ENCODE results near the gene IMMP2L. TPM values are rescaled to one million over a fixed set of nuclear protein-coding genes. Genes with fewer than 3 reads are reported as not detected.

The IMMP2L gene
- total RNA-seq, 1 donor from 2014 or later = 59.6 TPM

- Mint-ChIP-seq H3K4me3 (no peak overlapping the region), H3K27me3 (ENCODE audit: low read depth) (no peaks in the 10 kb centered on the region), H3K36me3 (no peaks in the 10 kb centered on the region), H3K4me1 (peaks cover 20% of the 10 kb centered on the region), H3K9me3 (no peaks in the 10 kb centered on the region), H3K27ac (peak overlapping the region; percentile 15)
- DNase-seq (ENCODE audit: low spot score in 2 of 2, unreplicated experiment in 2 of 2) = no peak
- TF ChIP-seq, protein P1, sequence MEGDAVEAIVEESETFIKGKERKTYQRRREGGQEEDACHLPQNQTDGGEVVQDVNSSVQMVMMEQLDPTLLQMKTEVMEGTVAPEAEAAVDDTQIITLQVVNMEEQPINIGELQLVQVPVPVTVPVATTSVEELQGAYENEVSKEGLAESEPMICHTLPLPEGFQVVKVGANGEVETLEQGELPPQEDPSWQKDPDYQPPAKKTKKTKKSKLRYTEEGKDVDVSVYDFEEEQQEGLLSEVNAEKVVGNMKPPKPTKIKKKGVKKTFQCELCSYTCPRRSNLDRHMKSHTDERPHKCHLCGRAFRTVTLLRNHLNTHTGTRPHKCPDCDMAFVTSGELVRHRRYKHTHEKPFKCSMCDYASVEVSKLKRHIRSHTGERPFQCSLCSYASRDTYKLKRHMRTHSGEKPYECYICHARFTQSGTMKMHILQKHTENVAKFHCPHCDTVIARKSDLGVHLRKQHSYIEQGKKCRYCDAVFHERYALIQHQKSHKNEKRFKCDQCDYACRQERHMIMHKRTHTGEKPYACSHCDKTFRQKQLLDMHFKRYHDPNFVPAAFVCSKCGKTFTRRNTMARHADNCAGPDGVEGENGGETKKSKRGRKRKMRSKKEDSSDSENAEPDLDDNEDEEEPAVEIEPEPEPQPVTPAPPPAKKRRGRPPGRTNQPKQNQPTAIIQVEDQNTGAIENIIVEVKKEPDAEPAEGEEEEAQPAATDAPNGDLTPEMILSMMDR (IDR thresholded peaks at IDR 0.05; ENCODE audit: unreplicated experiment) = no peak
These were observed 788.2 kb downstream of the IMMP2L start for GRCh38 chr7:110774071-110774470.

- no peaks in the 10 kb centered on the region for H3K36me3 Mint-ChIP-seq
- no peak overlapping the region for H3K27ac Mint-ChIP-seq
- peaks cover 23% of the 10 kb centered on the region for H3K4me1 Mint-ChIP-seq
- TF ChIP-seq, protein P1 (IDR thresholded peaks at IDR 0.05; ENCODE audit: unreplicated experiment) = no peak
- no peak overlapping the region for H3K4me3 Mint-ChIP-seq
- no peaks in the 10 kb centered on the region for H3K9me3 Mint-ChIP-seq
- no peaks in the 10 kb centered on the region for H3K27me3 Mint-ChIP-seq (ENCODE audit: low read depth)
- DNase-seq (ENCODE audit: low spot score in 2 of 2, unreplicated experiment in 2 of 2) = no peak
These were observed 789.7 kb downstream of the IMMP2L start for GRCh38 chr7:110772615-110773014.

DNA sequence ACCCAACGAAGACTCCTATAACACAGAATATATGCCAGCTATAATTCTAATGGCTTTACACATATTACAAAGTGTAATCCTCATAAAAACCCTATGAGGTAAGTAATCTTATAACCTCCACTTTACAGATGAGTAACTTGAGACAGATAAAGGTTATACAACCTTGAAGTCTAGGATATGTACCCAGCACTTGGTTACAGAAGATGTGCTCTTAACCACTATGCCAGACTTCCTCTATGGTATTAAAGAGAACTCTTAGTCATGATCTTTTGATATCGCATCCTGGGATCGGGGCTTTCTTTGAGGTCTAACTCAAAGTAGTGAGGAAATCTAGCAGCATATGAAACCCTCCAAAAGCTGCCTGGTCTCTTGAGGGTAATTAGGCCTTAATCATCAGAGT is 790.6 kb downstream of the IMMP2L start:
- Mint-ChIP-seq H3K9me3 (no peaks in the 10 kb centered on the region), H3K36me3 (no peaks in the 10 kb centered on the region), H3K4me3 (no peak overlapping the region), H3K27me3 (ENCODE audit: low read depth) (no peaks in the 10 kb centered on the region), H3K27ac (no peak overlapping the region), H3K4me1 (peaks cover 25% of the 10 kb centered on the region)
- TF ChIP-seq, protein P1 (IDR thresholded peaks at IDR 0.05; ENCODE audit: unreplicated experiment) = no peak
- no peak for DNase-seq (ENCODE audit: low spot score in 2 of 2, unreplicated experiment in 2 of 2)

GRCh38 chr7:110767550-110768110 is 794.7 kb downstream of the IMMP2L start:
- Mint-ChIP-seq H3K9me3 (no peaks in the 10 kb centered on the region), H3K4me3 (no peak overlapping the region), H3K27ac (peak overlapping the region; percentile 4), H3K27me3 (ENCODE audit: low read depth) (no peaks in the 10 kb centered on the region), H3K4me1 (peaks cover 15% of the 10 kb centered on the region), H3K36me3 (no peaks in the 10 kb centered on the region)
- DNase-seq (ENCODE audit: low spot score in 2 of 2, unreplicated experiment in 2 of 2) = no peak
- TF ChIP-seq, protein P1 (IDR thresholded peaks at IDR 0.05; ENCODE audit: unreplicated experiment) = no peak

DNA sequence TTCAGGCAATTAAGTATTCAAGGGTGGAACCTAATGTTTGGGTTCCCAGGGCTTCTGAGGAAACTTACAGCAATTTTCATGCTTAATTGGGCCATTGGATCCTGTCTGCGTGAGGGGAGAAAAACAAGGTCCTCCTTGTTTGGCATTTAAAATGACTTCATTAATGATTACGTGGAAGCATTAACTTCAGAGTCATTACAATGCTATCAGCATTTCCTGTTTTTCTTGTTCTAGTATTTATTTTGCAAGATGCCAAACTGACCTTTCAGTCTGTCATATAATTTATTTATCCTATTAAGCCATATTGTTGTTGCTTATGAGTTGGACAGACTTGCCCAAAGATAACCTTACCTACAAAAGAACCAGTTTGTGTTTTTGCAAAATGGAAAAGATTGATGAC is 795.4 kb downstream of the IMMP2L start:
- no peak for DNase-seq (ENCODE audit: low spot score in 2 of 2, unreplicated experiment in 2 of 2)
- no peak overlapping the region for H3K27ac Mint-ChIP-seq
- H3K4me1 Mint-ChIP-seq = peaks cover 19% of the 10 kb centered on the region
- no peaks in the 10 kb centered on the region for H3K27me3 Mint-ChIP-seq (ENCODE audit: low read depth)
- no peak overlapping the region for H3K4me3 Mint-ChIP-seq
- no peaks in the 10 kb centered on the region for H3K36me3 Mint-ChIP-seq
- TF ChIP-seq, protein P1 (IDR thresholded peaks at IDR 0.05; ENCODE audit: unreplicated experiment) = no peak
- no peaks in the 10 kb centered on the region for H3K9me3 Mint-ChIP-seq

DNA sequence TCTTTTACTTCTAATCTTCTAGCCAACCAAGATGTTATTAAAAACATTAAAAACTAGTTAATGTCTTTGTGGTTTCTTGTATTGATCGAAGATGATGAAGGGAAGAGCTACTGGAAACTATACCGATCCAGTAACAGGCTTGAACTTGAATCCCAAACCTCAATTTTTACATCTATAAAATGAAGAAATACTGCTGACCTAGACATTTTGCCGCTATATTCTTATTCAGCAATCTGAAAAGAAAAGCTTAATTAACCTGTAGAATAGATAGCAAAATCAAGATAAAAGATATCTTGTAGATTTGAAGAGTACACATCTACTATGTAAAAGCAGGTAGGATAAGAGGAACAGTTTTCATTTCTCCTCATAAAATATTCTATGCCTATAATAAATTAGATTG is 797.4 kb downstream of the IMMP2L start:
- H3K36me3 Mint-ChIP-seq = no peaks in the 10 kb centered on the region
- H3K9me3 Mint-ChIP-seq = no peaks in the 10 kb centered on the region
- TF ChIP-seq, protein P1 (IDR thresholded peaks at IDR 0.05; ENCODE audit: unreplicated experiment) = no peak
- no peak overlapping the region for H3K4me3 Mint-ChIP-seq
- no peak for DNase-seq (ENCODE audit: low spot score in 2 of 2, unreplicated experiment in 2 of 2)
- no peaks in the 10 kb centered on the region for H3K27me3 Mint-ChIP-seq (ENCODE audit: low read depth)
- peaks cover 19% of the 10 kb centered on the region for H3K4me1 Mint-ChIP-seq
- H3K27ac Mint-ChIP-seq = no peak overlapping the region

All from mesothelial cell of epicardium (in vitro differentiated cells).